CD14-positive monocyte (primary cell): ENCODE measurements around the gene L1TD1. TPM values are rescaled to one million over a fixed set of nuclear protein-coding genes. Genes with fewer than 3 reads are reported as not detected.

Experiments
- DNase-seq, 3 donors: peaks; one replicate each; pipeline ENCODE4 v3.0.0-alpha.2; 2011 to 2022
- H2AFZ ChIP-seq: 2 replicates; pipeline ENCODE4 v1.6.0; 2012; ENCODE audit warnings: mild to moderate bottlenecking, low read depth, low read length, inconsistent platforms; ENCODE audit not compliant: insufficient read depth, poor library complexity, severe bottlenecking
- H3K27ac ChIP-seq, 2 donors: 1 replicate in 1 of 2; 2 replicates in 1 of 2; pipeline ENCODE4 v1.5.1; 2012 to 2013; ENCODE audit warnings: low read length in 2 of 2, control low read depth in 1 of 2, inconsistent platforms in 1 of 2, low read depth in 1 of 2, mild to moderate bottlenecking in 1 of 2
- H3K27me3 ChIP-seq, 2 donors: one replicate each; pipeline versions ENCODE4 v1.6.0 to v1.6.1; 2011 to 2013; ENCODE audit warnings: low read length in 2 of 2; ENCODE audit not compliant: control insufficient read depth in 2 of 2, insufficient read depth in 2 of 2
- H3K36me3 ChIP-seq, 2 donors: replicated peaks in 1 of 2; 1 replicate in 1 of 2; 2 replicates in 1 of 2; pipeline versions ENCODE4 v1.5.1 to v1.6.1; 2012 to 2013; ENCODE audit warnings: low read length in 2 of 2, control low read depth in 1 of 2, inconsistent platforms in 1 of 2, mild to moderate bottlenecking in 1 of 2; ENCODE audit not compliant: insufficient read depth in 2 of 2, control insufficient read depth in 1 of 2
- H3K4me1 ChIP-seq, 2 donors: 1 replicate in 1 of 2; 2 replicates in 1 of 2; pipeline versions ENCODE4 v1.5.1 to v1.6.1; 2012 to 2013; ENCODE audit warnings: low read length in 2 of 2, control low read depth in 1 of 2, inconsistent platforms in 1 of 2, mild to moderate bottlenecking in 1 of 2, moderate library complexity in 1 of 2; ENCODE audit not compliant: insufficient read depth in 2 of 2, control insufficient read depth in 1 of 2
- H3K4me2 ChIP-seq: replicated peaks from 2 replicates; pipeline ENCODE3; 2012; ENCODE audit warnings: low read length, moderate library complexity, mild to moderate bottlenecking; ENCODE audit not compliant: poor library complexity, severe bottlenecking; ENCODE audit errors: extremely low read depth
- H3K4me3 ChIP-seq, 3 experiments: fragments of 200-600 bp in 1 of 3; sonication (generic) in 1 of 3; replicated peaks in 1 of 3; 1 replicate in 2 of 3; 2 replicates in 1 of 3; pipeline ENCODE4 v1.5.1; 2011 to 2013; ENCODE audit warnings: low read length in 3 of 3, mild to moderate bottlenecking in 3 of 3, control low read depth in 2 of 3, low read depth in 2 of 3, inconsistent platforms in 1 of 3, moderate library complexity in 1 of 3
- H3K79me2 ChIP-seq: 2 replicates; pipeline ENCODE4 v1.6.0; 2012; ENCODE audit warnings: mild to moderate bottlenecking, control low read depth, inconsistent platforms, low read length, moderate library complexity; ENCODE audit not compliant: insufficient read depth
- H3K9ac ChIP-seq: 2 replicates; pipeline ENCODE4 v1.6.0; 2017; ENCODE audit warnings: low read length, mild to moderate bottlenecking; ENCODE audit not compliant: insufficient read depth, poor library complexity, severe bottlenecking
- H3K9me3 ChIP-seq, 2 donors: replicated peaks in 1 of 2; 1 replicate in 1 of 2; 2 replicates in 1 of 2; pipeline versions ENCODE4 v1.5.1 to v1.6.1; 2012 to 2013; ENCODE audit warnings: low read length in 2 of 2, control low read depth in 1 of 2; ENCODE audit not compliant: control insufficient read depth in 1 of 2, insufficient read depth in 1 of 2
- H4K20me1 ChIP-seq: 2 replicates; pipeline ENCODE4 v1.6.0; 2012; ENCODE audit warnings: mild to moderate bottlenecking, low read length, control low read depth, moderate library complexity; ENCODE audit not compliant: insufficient read depth
- H3K27ac Mint-ChIP-seq, 7 donors: one replicate each; pipeline ENCODE4 v1.8.0; 2020; ENCODE audit warnings: mild to moderate bottlenecking in 7 of 7, mixed read lengths in 7 of 7, moderate library complexity in 6 of 7, inconsistent platforms in 2 of 7
- H3K27me3 Mint-ChIP-seq, 3 donors: one replicate each; pipeline ENCODE4 v1.8.0; 2021 to 2022; ENCODE audit warnings: low read depth in 3 of 3, mild to moderate bottlenecking in 3 of 3, mixed read lengths in 3 of 3, moderate library complexity in 3 of 3, inconsistent platforms in 1 of 3
- H3K36me3 Mint-ChIP-seq, 2 donors: one replicate each; pipeline ENCODE4 v1.8.0; 2020; ENCODE audit warnings: mixed read lengths in 2 of 2, inconsistent platforms in 1 of 2, mild to moderate bottlenecking in 1 of 2
- H3K4me1 Mint-ChIP-seq: one replicate; pipeline ENCODE4 v1.8.0; 2020; ENCODE audit warnings: mild to moderate bottlenecking, mixed read lengths
- H3K4me3 Mint-ChIP-seq, 2 donors: one replicate each; pipeline ENCODE4 v1.8.0; 2020; ENCODE audit warnings: mild to moderate bottlenecking in 2 of 2, mixed read lengths in 2 of 2, moderate library complexity in 1 of 2
- H3K9me3 Mint-ChIP-seq, 7 donors: one replicate each; pipeline ENCODE4 v1.8.0; 2020 to 2022; ENCODE audit warnings: mixed read lengths in 7 of 7, mild to moderate bottlenecking in 6 of 7, moderate library complexity in 6 of 7, inconsistent platforms in 2 of 7
- WGBS: methylation state at CpG from one replicate; pipeline ENCODE4 v1.1.5; 2013; ENCODE audit warnings: missing lambda C conversion rate; ENCODE audit not compliant: insufficient coverage; 5-methylcytosine and 5-hydroxymethylcytosine counted together
- intact Hi-C, 2 donors: fragments of 100-400 bp; cut with micrococcal nuclease; formaldehyde crosslinking; loops; one replicate each; pipeline versions ENCODE4 v1.15.0 to v1.15.1; 2023
- polyA plus RNA-seq, 3 donors: library from polyadenylated mRNA; depleted of rRNA in 1 of 3; unstranded in 2 of 3; stranded (reverse) in 1 of 3; fragments of 300-500 nt in 2 of 3; fragments of >200 nt in 1 of 3; fragmentation: Illumina TruSeq in 2 of 3; gene quantifications; 1 replicate in 2 of 3; 2 replicates in 1 of 3; pipeline ENCODE4 v1.2.3, GENCODE V29; 2012 to 2021
- TF ChIP-seq, protein P1 (sequence below): fragments of 200-600 bp; IDR thresholded peaks from one replicate; pipeline ENCODE4 v1.8.0; 2022; ENCODE audit warnings: antibody characterized with exemption, mild to moderate bottlenecking

The L1TD1 gene
- polyA plus RNA-seq, 3 donors: 0.09 to 0.22 (median 0.12) TPM

- no peaks in the 10 kb centered on the region for H3K36me3 ChIP-seq
- peaks cover 0 to 4% (median 3%) of the 10 kb centered on the region in 3 donors for H3K27me3 Mint-ChIP-seq
- peak in 1 of 3 donors; percentile 29 for DNase-seq
- no peak overlapping the region for H3K27ac Mint-ChIP-seq
- H3K36me3 Mint-ChIP-seq: no peaks in the 10 kb centered on the region
- no peak overlapping the region for H3K4me3 Mint-ChIP-seq
- peak overlapping the region; percentile 5 for H2AFZ ChIP-seq
- H3K27ac ChIP-seq: no peak overlapping the region
- no peak overlapping the region for H3K9ac ChIP-seq
- WGBS: 80% methylated on average over 9 of the region's 12 CpGs
- H3K4me1 Mint-ChIP-seq: peaks cover 21% of the 10 kb centered on the region
- no peak overlapping the region for H3K4me3 ChIP-seq
- no peaks in the 10 kb centered on the region for H3K9me3 Mint-ChIP-seq
- no peaks in the 10 kb centered on the region for H4K20me1 ChIP-seq
- no peaks in the 10 kb centered on the region for H3K27me3 ChIP-seq
- intact Hi-C loops: no loop called here
- no peaks in the 10 kb centered on the region for H3K79me2 ChIP-seq
- peaks cover 2 to 12% of the 10 kb centered on the region in 2 donors for H3K4me1 ChIP-seq
- TF ChIP-seq, protein P1, sequence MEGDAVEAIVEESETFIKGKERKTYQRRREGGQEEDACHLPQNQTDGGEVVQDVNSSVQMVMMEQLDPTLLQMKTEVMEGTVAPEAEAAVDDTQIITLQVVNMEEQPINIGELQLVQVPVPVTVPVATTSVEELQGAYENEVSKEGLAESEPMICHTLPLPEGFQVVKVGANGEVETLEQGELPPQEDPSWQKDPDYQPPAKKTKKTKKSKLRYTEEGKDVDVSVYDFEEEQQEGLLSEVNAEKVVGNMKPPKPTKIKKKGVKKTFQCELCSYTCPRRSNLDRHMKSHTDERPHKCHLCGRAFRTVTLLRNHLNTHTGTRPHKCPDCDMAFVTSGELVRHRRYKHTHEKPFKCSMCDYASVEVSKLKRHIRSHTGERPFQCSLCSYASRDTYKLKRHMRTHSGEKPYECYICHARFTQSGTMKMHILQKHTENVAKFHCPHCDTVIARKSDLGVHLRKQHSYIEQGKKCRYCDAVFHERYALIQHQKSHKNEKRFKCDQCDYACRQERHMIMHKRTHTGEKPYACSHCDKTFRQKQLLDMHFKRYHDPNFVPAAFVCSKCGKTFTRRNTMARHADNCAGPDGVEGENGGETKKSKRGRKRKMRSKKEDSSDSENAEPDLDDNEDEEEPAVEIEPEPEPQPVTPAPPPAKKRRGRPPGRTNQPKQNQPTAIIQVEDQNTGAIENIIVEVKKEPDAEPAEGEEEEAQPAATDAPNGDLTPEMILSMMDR: no peak
- no peak overlapping the region for H3K4me2 ChIP-seq
- H3K9me3 ChIP-seq: no peaks in the 10 kb centered on the region
These were observed 33.7 kb downstream of the L1TD1 start for GRCh38 chr1:62228136-62228882.

GRCh38 chr1:62228883-62229187, 34.2 kb downstream of the L1TD1 start:
- TF ChIP-seq, protein P1: no peak
- Mint-ChIP-seq H3K36me3 (no peaks in the 10 kb centered on the region), H3K9me3 (no peaks in the 10 kb centered on the region), H3K27ac (no peak overlapping the region), H3K4me3 (no peak overlapping the region), H3K27me3 (peaks cover 0 to 4% (median 3%) of the 10 kb centered on the region in 3 donors), H3K4me1 (peaks cover 24% of the 10 kb centered on the region)
- Histone ChIP-seq H3K36me3 (no peaks in the 10 kb centered on the region), H3K27me3 (no peaks in the 10 kb centered on the region), H2AFZ (no peak overlapping the region), H4K20me1 (no peaks in the 10 kb centered on the region), H3K79me2 (no peaks in the 10 kb centered on the region), H3K27ac (no peak overlapping the region), H3K4me1 (peaks cover 2 to 12% of the 10 kb centered on the region in 2 donors), H3K9ac (no peak overlapping the region), H3K9me3 (no peaks in the 10 kb centered on the region), H3K4me2 (no peak overlapping the region), H3K4me3 (no peak overlapping the region)
- WGBS: 100% methylated on average over 2 of the region's 4 CpGs
- intact Hi-C loops: no loop called here
- no peak for DNase-seq
